ENCODE data around the gene APOM.

DNA sequence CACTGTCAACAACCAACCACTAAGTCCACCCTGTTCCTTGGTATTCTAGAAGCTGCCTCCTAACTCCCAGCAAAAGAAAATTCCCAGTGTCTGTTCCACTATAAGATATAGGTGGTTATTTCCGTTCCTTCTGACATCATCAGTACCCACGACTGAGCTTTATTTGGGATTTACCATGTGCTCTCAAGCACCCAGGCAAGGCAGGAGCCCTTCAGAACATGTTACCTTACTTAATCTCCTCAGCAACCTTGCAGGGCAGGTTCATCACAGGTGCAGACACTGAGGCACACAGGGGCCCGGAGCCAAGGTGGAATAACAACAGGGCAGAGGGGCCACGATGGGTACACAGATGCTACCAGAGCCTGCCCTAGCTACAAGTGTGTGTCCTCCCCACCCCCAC lies 36.7 kb downstream of the APOM start:
- TF ChIP-seq, protein P1, sequence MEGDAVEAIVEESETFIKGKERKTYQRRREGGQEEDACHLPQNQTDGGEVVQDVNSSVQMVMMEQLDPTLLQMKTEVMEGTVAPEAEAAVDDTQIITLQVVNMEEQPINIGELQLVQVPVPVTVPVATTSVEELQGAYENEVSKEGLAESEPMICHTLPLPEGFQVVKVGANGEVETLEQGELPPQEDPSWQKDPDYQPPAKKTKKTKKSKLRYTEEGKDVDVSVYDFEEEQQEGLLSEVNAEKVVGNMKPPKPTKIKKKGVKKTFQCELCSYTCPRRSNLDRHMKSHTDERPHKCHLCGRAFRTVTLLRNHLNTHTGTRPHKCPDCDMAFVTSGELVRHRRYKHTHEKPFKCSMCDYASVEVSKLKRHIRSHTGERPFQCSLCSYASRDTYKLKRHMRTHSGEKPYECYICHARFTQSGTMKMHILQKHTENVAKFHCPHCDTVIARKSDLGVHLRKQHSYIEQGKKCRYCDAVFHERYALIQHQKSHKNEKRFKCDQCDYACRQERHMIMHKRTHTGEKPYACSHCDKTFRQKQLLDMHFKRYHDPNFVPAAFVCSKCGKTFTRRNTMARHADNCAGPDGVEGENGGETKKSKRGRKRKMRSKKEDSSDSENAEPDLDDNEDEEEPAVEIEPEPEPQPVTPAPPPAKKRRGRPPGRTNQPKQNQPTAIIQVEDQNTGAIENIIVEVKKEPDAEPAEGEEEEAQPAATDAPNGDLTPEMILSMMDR (IDR thresholded peaks at IDR 0.05): no peak
- no peak for TF ChIP-seq EP300 (IDR thresholded peaks at IDR 0.05)
- TF ChIP-seq POLR2A (IDR thresholded peaks at IDR 0.05): no peak

All from ovary (tissue), 3 donors.